K562 treated with DMSO at 1 percent for 4 hours (cell line): ENCODE results near the gene PLA2G10. TPM values are rescaled to one million over a fixed set of nuclear protein-coding genes. Genes with fewer than 3 reads are reported as not detected.

ENCODE experiments used
- total RNA-seq: library from RNA; unstranded; fragments of 300-600 nt; gene quantifications from 2 replicates; pipeline ENCODE4 v1.2.3, GENCODE V29; 2022; ENCODE audit not compliant: insufficient read depth

Gene PLA2G10
- not detected in 2 replicates for total RNA-seq

DNA sequence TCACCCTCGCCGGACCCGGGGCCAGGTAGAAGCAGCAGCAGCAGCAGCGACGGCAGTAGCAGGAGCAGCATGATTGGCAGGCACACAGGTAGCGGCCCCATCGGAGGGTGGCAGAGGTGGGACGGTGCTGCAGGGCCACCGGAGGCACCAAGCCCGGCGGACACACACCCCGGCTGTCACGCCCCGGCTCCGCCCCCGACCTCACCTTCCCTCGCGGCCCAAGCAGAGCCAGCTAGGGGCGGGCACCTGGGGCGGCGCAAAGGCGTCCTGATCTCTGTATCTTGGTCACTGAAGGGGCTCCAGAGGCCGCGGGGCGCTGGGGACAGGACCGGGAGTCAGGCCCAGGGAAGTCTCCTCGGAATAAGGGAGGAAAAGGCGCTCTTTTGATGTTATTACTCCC lies at the start of gene PLA2G10:
TSS of gene PLA2G10 (minus strand) at position 180 of the 400 bp plus-strand sequence. CDS start at position 101, 79 bp downstream.

GRCh38 chr16:14742273-14743128 lies 48.4 kb upstream of the PLA2G10 start, which contains the start of gene NPIPA2:
Gene NPIPA2 (plus strand): TSS chr16:14742533. CDS start chr16:14748066, 5,533 bp downstream.

DNA sequence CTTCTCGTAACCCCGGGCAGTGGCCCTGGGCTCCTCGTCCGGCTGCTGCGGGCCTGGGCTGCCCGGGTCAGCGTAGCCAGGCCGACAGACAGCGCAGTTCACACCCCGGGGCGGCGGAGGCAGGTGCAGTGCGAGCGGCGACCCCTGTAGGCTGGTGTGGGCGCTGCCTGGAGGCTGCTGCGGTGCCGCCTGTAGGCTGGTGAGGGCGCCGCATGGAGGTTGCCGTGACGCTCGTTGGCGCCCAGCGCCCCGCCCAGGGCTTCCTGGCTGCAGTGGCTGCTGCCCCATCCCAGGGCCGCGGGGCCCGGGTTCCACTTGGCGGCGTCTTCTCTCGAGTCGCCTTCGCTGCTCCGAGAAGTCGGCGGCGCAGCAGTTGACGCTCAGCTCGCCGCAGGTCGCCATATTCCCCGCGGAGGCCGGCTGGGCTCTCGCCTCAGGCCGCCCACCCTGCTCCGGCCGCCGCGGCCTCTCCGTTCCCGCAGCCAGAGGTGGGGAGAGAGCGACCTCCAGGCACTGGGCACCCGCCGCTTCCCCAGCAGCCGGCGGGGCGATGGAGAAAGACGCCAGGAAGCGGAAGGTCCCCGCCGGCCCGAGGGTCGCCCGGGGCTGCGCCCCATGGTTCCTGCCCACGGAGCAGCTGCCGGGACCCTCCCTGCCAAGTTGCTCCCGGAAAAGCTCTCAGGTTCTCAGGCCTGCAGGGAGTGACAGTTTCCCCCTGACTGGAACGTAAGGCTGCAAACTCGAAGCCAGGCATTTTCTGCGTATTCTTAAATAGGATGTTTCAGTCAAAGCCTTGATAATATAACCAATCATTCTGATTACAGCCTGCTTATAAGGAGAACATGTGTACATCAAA lies 9.3 kb upstream of the PLA2G10 start, which contains the start of gene NPIPA3:
TSS of gene NPIPA3 (plus strand) at position 256 of the 856 bp plus-strand sequence. CDS start 5,533 bp downstream, outside the sequence.

GRCh38 chr16:14632693-14633569 lies 61.2 kb downstream of the PLA2G10 start, which contains the start of gene BFAR:
Gene BFAR (plus strand): TSS chr16:14632951. CDS start chr16:14644347, 11,396 bp downstream.

GRCh38 chr16:14629919-14630619 lies 64.0 kb downstream of the PLA2G10 start, which contains the start of gene PARN:
Gene PARN (minus strand): TSS chr16:14630260. CDS start chr16:14630125, 135 bp downstream.

Other genes with a start within 250 kb of the PLA2G10 start
- gene PARN, start 64.0 kb downstream of the PLA2G10 start, total RNA-seq = 22.3 and 25.9 TPM in 2 replicates
- gene BFAR, start 61.4 kb downstream of the PLA2G10 start, total RNA-seq = 26.3 and 35.5 TPM in 2 replicates
- gene NPIPA3, start 9.1 kb upstream of the PLA2G10 start, total RNA-seq = 1.0 TPM in 1 of 2 replicates, not detected in the other
- 1.0 TPM in 1 of 2 replicates, not detected in the other for gene NPIPA2, start 48.2 kb upstream of the PLA2G10 start, total RNA-seq
- gene NOMO1, start 139.4 kb upstream of the PLA2G10 start, total RNA-seq = 47.1 and 54.6 TPM in 2 replicates
- gene NPIPA1, start 243.1 kb upstream of the PLA2G10 start, total RNA-seq = 35.5 and 40.6 TPM in 2 replicates